ENCODE results near the gene LINC00237.

Gene LINC00237

GRCh38 chr20:21046413-21047070, 59.6 kb downstream of the LINC00237 start:
- peak in 1 of 3 experiments; percentile 43 for DNase-seq

All from NCI-H1417 (cell line).